Lower leg skin (tissue), 3 donors: ENCODE data around the gene ASH1L.

ENCODE experiments used
- POLR2A ChIP-seq, 2 donors: fragments of 450-650 bp; IDR thresholded peaks; one replicate each; pipeline ENCODE4 v1.6.1; 2016 to 2017; ENCODE audit warnings: antibody characterized with exemption in 2 of 2, mild to moderate bottlenecking in 1 of 2, moderate library complexity in 1 of 2
- TF ChIP-seq, protein P1 (sequence below), 3 donors: fragments of 450-650 bp; IDR thresholded peaks; one replicate each; pipeline ENCODE4 v1.5.1; 2016; ENCODE audit warnings: antibody characterized with exemption in 3 of 3, mild to moderate bottlenecking in 3 of 3, moderate library complexity in 2 of 3

DNA sequence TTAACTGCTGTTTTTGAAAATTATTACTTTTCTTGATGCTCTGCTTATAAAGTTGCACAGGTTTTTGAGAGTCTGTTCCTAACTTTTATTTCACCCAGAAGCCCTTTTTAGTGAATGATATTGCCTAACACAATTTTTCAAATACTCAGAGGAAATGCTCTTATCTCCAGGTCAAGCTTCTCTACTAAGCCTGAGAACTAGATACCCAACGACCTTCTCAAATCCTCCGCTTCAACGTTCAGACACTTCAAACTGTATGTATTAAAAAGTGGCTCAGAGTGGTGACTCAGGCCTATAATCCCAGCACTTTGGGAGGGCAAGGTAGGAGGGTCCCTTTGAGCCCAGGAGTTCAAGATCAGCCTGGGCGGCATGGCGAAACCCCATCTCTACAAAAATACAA is 88.5 kb downstream of the ASH1L start:
- no peak for TF ChIP-seq POLR2A (IDR thresholded peaks at IDR 0.05)
- TF ChIP-seq, protein P1, sequence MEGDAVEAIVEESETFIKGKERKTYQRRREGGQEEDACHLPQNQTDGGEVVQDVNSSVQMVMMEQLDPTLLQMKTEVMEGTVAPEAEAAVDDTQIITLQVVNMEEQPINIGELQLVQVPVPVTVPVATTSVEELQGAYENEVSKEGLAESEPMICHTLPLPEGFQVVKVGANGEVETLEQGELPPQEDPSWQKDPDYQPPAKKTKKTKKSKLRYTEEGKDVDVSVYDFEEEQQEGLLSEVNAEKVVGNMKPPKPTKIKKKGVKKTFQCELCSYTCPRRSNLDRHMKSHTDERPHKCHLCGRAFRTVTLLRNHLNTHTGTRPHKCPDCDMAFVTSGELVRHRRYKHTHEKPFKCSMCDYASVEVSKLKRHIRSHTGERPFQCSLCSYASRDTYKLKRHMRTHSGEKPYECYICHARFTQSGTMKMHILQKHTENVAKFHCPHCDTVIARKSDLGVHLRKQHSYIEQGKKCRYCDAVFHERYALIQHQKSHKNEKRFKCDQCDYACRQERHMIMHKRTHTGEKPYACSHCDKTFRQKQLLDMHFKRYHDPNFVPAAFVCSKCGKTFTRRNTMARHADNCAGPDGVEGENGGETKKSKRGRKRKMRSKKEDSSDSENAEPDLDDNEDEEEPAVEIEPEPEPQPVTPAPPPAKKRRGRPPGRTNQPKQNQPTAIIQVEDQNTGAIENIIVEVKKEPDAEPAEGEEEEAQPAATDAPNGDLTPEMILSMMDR (IDR thresholded peaks at IDR 0.05) = no peak
